CD8-positive, alpha-beta memory T cell (primary cell): Measurements from ENCODE around the gene RUBCN. TPM values are rescaled to one million over a fixed set of nuclear protein-coding genes. Genes with fewer than 3 reads are reported as not detected.

Experiments used
- CTCF ChIA-PET: fragments of 350-600 bp; sonication (Branson Sonifier 250); formaldehyde crosslinking; loops from one replicate; lab custom pipeline; 2021; ENCODE audit warnings: antibody characterized with exemption; lab: Charles Lee
- POLR2A ChIA-PET: fragments of 350-600 bp; sonication (Branson Sonifier 250); formaldehyde crosslinking; loops from one replicate; lab custom pipeline; 2021; ENCODE audit warnings: antibody characterized with exemption; lab: Charles Lee
- DNase-seq, 5 donors: peaks; one replicate each; pipeline versions ENCODE4 v3.0.0 to v3.0.0-alpha.2; 2020 to 2022; ENCODE audit warnings: mixed read lengths in 1 of 5
- H3K27ac ChIP-seq: one replicate; pipeline ENCODE4 v1.7.0; 2013; ENCODE audit warnings: low read depth, mild to moderate bottlenecking, low read length, moderate library complexity
- H3K27me3 ChIP-seq: 2 replicates; pipeline ENCODE4 v1.7.0; 2013; ENCODE audit warnings: low read length, mild to moderate bottlenecking; ENCODE audit not compliant: insufficient read depth, poor library complexity, severe bottlenecking
- H3K36me3 ChIP-seq: 2 replicates; pipeline ENCODE4 v1.7.0; 2013; ENCODE audit warnings: mild to moderate bottlenecking, low read length, moderate library complexity; ENCODE audit not compliant: insufficient read depth
- H3K4me1 ChIP-seq: 2 replicates; pipeline ENCODE4 v1.7.0; 2013; ENCODE audit warnings: mild to moderate bottlenecking, low read length, moderate library complexity; ENCODE audit not compliant: insufficient read depth
- H3K4me3 ChIP-seq: 2 replicates; pipeline ENCODE4 v1.7.0; 2013; ENCODE audit warnings: mild to moderate bottlenecking, low read length
- H3K9me3 ChIP-seq: 2 replicates; pipeline ENCODE4 v1.7.0; 2013; ENCODE audit warnings: mild to moderate bottlenecking, low read length
- H3K27ac Mint-ChIP-seq, 8 donors: one replicate each; pipeline ENCODE4 v1.8.0; 2020 to 2021; ENCODE audit warnings: mixed read lengths in 8 of 8, mild to moderate bottlenecking in 6 of 8, inconsistent platforms in 3 of 8, moderate library complexity in 3 of 8
- H3K27me3 Mint-ChIP-seq, 2 donors: one replicate each; pipeline ENCODE4 v1.8.0; 2020 to 2021; ENCODE audit warnings: mixed read lengths in 2 of 2, mild to moderate bottlenecking in 1 of 2, moderate library complexity in 1 of 2
- H3K36me3 Mint-ChIP-seq, 3 donors: one replicate each; pipeline ENCODE4 v1.8.0; 2020 to 2021; ENCODE audit warnings: mixed read lengths in 3 of 3, inconsistent platforms in 1 of 3, mild to moderate bottlenecking in 1 of 3
- H3K4me1 Mint-ChIP-seq, 3 donors: one replicate each; pipeline ENCODE4 v1.8.0; 2020 to 2021; ENCODE audit warnings: mixed read lengths in 3 of 3, inconsistent platforms in 1 of 3, mild to moderate bottlenecking in 1 of 3
- H3K4me3 Mint-ChIP-seq, 7 donors: one replicate each; pipeline ENCODE4 v1.8.0; 2020 to 2021; ENCODE audit warnings: mixed read lengths in 7 of 7, mild to moderate bottlenecking in 6 of 7, moderate library complexity in 4 of 7, inconsistent platforms in 2 of 7
- H3K9me3 Mint-ChIP-seq, 5 donors: one replicate each; pipeline ENCODE4 v1.8.0; 2020 to 2022; ENCODE audit warnings: mixed read lengths in 5 of 5, mild to moderate bottlenecking in 3 of 5, moderate library complexity in 2 of 5, inconsistent platforms in 1 of 5
- polyA plus RNA-seq: library from polyadenylated mRNA; unstranded; fragments of 300-500 nt; fragmentation: Illumina TruSeq; gene quantifications from one replicate; pipeline ENCODE4 v1.2.3, GENCODE V29; 2021
- total RNA-seq, 2 experiments: library from RNA; stranded (reverse); gene quantifications; one replicate each; pipeline ENCODE4 v1.2.3, GENCODE V29; 2021

The RUBCN gene
- total and polyA plus RNA-seq, 3 experiments from 2014 or later: 26.6 to 45.9 (median 43.2) TPM

GRCh38 chr3:197706658-197707057, 30.0 kb downstream of the RUBCN start:
- no peak for DNase-seq
- H3K27ac ChIP-seq: no peak overlapping the region
- peaks cover 12% of the 10 kb centered on the region for H3K36me3 ChIP-seq
- no peaks in the 10 kb centered on the region for H3K9me3 ChIP-seq
- ChIA-PET POLR2A (no interaction called here), CTCF (no interaction called here)
- no peaks in the 10 kb centered on the region for H3K27me3 ChIP-seq
- H3K4me3 ChIP-seq: no peak overlapping the region
- no peaks in the 10 kb centered on the region for H3K9me3 Mint-ChIP-seq
- peaks cover 0 to 2% of the 10 kb centered on the region in 2 donors for H3K27me3 Mint-ChIP-seq
- H3K27ac Mint-ChIP-seq: peak overlapping the region in 7 of 8 donors; percentile 76 to 92 (median 89)
- peak overlapping the region; percentile 49 to 91 (median 71) for H3K4me3 Mint-ChIP-seq
- H3K36me3 Mint-ChIP-seq: peaks cover 5 to 42% (median 19%) of the 10 kb centered on the region in 3 donors
- H3K4me1 Mint-ChIP-seq: peaks cover 5 to 10% (median 8%) of the 10 kb centered on the region in 3 donors
- no peaks in the 10 kb centered on the region for H3K4me1 ChIP-seq

GRCh38 chr3:197701841-197702240, 34.9 kb downstream of the RUBCN start:
- POLR2A ChIA-PET: no interaction called here
- H3K27me3 Mint-ChIP-seq: peaks cover 0 to 2% of the 10 kb centered on the region in 2 donors

GRCh38 chr3:197700095-197700494, 36.6 kb downstream of the RUBCN start:
- peaks cover 0 to 1% (median 0%) of the 10 kb centered on the region in 5 donors for H3K9me3 Mint-ChIP-seq
- Histone ChIP-seq H3K36me3 (peaks cover 41% of the 10 kb centered on the region), H3K4me3 (no peak overlapping the region), H3K9me3 (no peaks in the 10 kb centered on the region), H3K4me1 (no peaks in the 10 kb centered on the region), H3K27ac (no peak overlapping the region), H3K27me3 (no peaks in the 10 kb centered on the region)
- H3K27me3 Mint-ChIP-seq: peaks cover 0 to 2% of the 10 kb centered on the region in 2 donors
- no peak overlapping the region for H3K4me3 Mint-ChIP-seq
- peak overlapping the region in 2 of 8 donors; percentile 5 to 46 for H3K27ac Mint-ChIP-seq
- DNase-seq: no peak
- ChIA-PET CTCF (no interaction called here), POLR2A (no interaction called here)
- peaks cover 22 to 89% (median 55%) of the 10 kb centered on the region in 3 donors for H3K36me3 Mint-ChIP-seq
- peaks cover 0 to 7% (median 1%) of the 10 kb centered on the region in 3 donors for H3K4me1 Mint-ChIP-seq

More at GRCh38 chr3:197701841-197702240, 34.9 kb downstream of the RUBCN start:
- H3K27me3 ChIP-seq: no peaks in the 10 kb centered on the region
- CTCF ChIA-PET: no interaction called here
- DNase-seq: no peak
- H3K27ac Mint-ChIP-seq: peak overlapping the region in 2 of 8 donors; percentile 12 to 29
- peaks cover 36% of the 10 kb centered on the region for H3K36me3 ChIP-seq
- peaks cover 17 to 80% (median 48%) of the 10 kb centered on the region in 3 donors for H3K36me3 Mint-ChIP-seq
- peaks cover 0 to 1% (median 0%) of the 10 kb centered on the region in 5 donors for H3K9me3 Mint-ChIP-seq
- H3K9me3 ChIP-seq: no peaks in the 10 kb centered on the region
- no peaks in the 10 kb centered on the region for H3K4me1 ChIP-seq
- no peak overlapping the region for H3K4me3 ChIP-seq
- H3K4me3 Mint-ChIP-seq: no peak overlapping the region
- H3K4me1 Mint-ChIP-seq: peaks cover 3 to 6% (median 5%) of the 10 kb centered on the region in 3 donors
- no peak overlapping the region for H3K27ac ChIP-seq

GRCh38 chr3:197697355-197697754, 39.3 kb downstream of the RUBCN start:
- ChIA-PET POLR2A (no interaction called here), CTCF (no interaction called here)
- no peak overlapping the region for H3K4me3 ChIP-seq
- peaks cover 19 to 91% (median 47%) of the 10 kb centered on the region in 3 donors for H3K36me3 Mint-ChIP-seq
- H3K27ac ChIP-seq: no peak overlapping the region
- H3K9me3 Mint-ChIP-seq: peaks cover 0 to 1% (median 0%) of the 10 kb centered on the region in 5 donors
- no peak for DNase-seq
- H3K27me3 Mint-ChIP-seq: no peaks in the 10 kb centered on the region
- H3K4me1 Mint-ChIP-seq: peaks cover 0 to 7% (median 1%) of the 10 kb centered on the region in 3 donors
- no peaks in the 10 kb centered on the region for H3K27me3 ChIP-seq
- H3K4me3 Mint-ChIP-seq: no peak overlapping the region
- H3K9me3 ChIP-seq: no peaks in the 10 kb centered on the region
- H3K36me3 ChIP-seq: peaks cover 55% of the 10 kb centered on the region
- peak overlapping the region in 1 of 8 donors; percentile 81 for H3K27ac Mint-ChIP-seq
- H3K4me1 ChIP-seq: no peaks in the 10 kb centered on the region

- H3K36me3 ChIP-seq: peaks cover 40% of the 10 kb centered on the region
- peaks cover 0 to 1% (median 0%) of the 10 kb centered on the region in 5 donors for H3K9me3 Mint-ChIP-seq
- CTCF ChIA-PET: no interaction called here
- no peaks in the 10 kb centered on the region for H3K4me1 ChIP-seq
- H3K27me3 Mint-ChIP-seq: no peaks in the 10 kb centered on the region
- no peak overlapping the region for H3K4me3 ChIP-seq
- POLR2A ChIA-PET: no interaction called here
- H3K27ac ChIP-seq: no peak overlapping the region
- no peak for DNase-seq
- H3K4me3 Mint-ChIP-seq: no peak overlapping the region
- H3K36me3 Mint-ChIP-seq: peaks cover 20 to 89% (median 46%) of the 10 kb centered on the region in 3 donors
- peaks cover 0 to 7% (median 1%) of the 10 kb centered on the region in 3 donors for H3K4me1 Mint-ChIP-seq
- H3K27me3 ChIP-seq: no peaks in the 10 kb centered on the region
- peak overlapping the region in 4 of 8 donors; percentile 31 to 64 (median 48) for H3K27ac Mint-ChIP-seq
- H3K9me3 ChIP-seq: no peaks in the 10 kb centered on the region
Observed at GRCh38 chr3:197694251-197694650, 42.5 kb downstream of the RUBCN start.

GRCh38 chr3:197692641-197693040, 44.1 kb downstream of the RUBCN start:
- no peak overlapping the region for H3K4me3 ChIP-seq
- H3K36me3 Mint-ChIP-seq: peaks cover 16 to 88% (median 44%) of the 10 kb centered on the region in 3 donors
- H3K4me1 ChIP-seq: no peaks in the 10 kb centered on the region
- H3K27me3 Mint-ChIP-seq: no peaks in the 10 kb centered on the region
- H3K4me1 Mint-ChIP-seq: peaks cover 0 to 7% (median 1%) of the 10 kb centered on the region in 3 donors
- peaks cover 40% of the 10 kb centered on the region for H3K36me3 ChIP-seq
- H3K9me3 Mint-ChIP-seq: peaks cover 0 to 1% (median 0%) of the 10 kb centered on the region in 5 donors
- ChIA-PET POLR2A (no interaction called here), CTCF (no interaction called here)
- H3K27me3 ChIP-seq: no peaks in the 10 kb centered on the region
- no peak overlapping the region for H3K4me3 Mint-ChIP-seq
- no peak for DNase-seq
- peak overlapping the region in 3 of 8 donors; percentile 28 to 62 (median 31) for H3K27ac Mint-ChIP-seq
- no peak overlapping the region for H3K27ac ChIP-seq
- no peaks in the 10 kb centered on the region for H3K9me3 ChIP-seq

- Mint-ChIP-seq H3K9me3 (no peaks in the 10 kb centered on the region), H3K27ac (no peak overlapping the region), H3K4me3 (no peak overlapping the region), H3K27me3 (no peaks in the 10 kb centered on the region), H3K4me1 (no peaks in the 10 kb centered on the region), H3K36me3 (peaks cover 8 to 90% (median 31%) of the 10 kb centered on the region in 3 donors)
- H3K27ac ChIP-seq: no peak overlapping the region
- POLR2A ChIA-PET: no interaction called here
- no peaks in the 10 kb centered on the region for H3K9me3 ChIP-seq
- H3K27me3 ChIP-seq: no peaks in the 10 kb centered on the region
- no peaks in the 10 kb centered on the region for H3K4me1 ChIP-seq
- H3K36me3 ChIP-seq: peaks cover 35% of the 10 kb centered on the region
- CTCF ChIA-PET: interaction anchor here (1.4 kb wide), 1 partner anchor 92 kb away, joined by 3 read pairs; no protein-coding TSS in a partner anchor
- no peak overlapping the region for H3K4me3 ChIP-seq
- DNase-seq: no peak
Observed at GRCh38 chr3:197690754-197691153, 46.0 kb downstream of the RUBCN start.

GRCh38 chr3:197687570-197687969, 49.1 kb downstream of the RUBCN start:
- no peaks in the 10 kb centered on the region for H3K9me3 Mint-ChIP-seq
- no peak overlapping the region for H3K4me3 Mint-ChIP-seq
- H3K27me3 ChIP-seq: no peaks in the 10 kb centered on the region
- peaks cover 8 to 84% (median 27%) of the 10 kb centered on the region in 3 donors for H3K36me3 Mint-ChIP-seq
- H3K4me1 ChIP-seq: no peaks in the 10 kb centered on the region
- H3K27me3 Mint-ChIP-seq: no peaks in the 10 kb centered on the region
- peak overlapping the region in 1 of 8 donors; percentile 54 for H3K27ac Mint-ChIP-seq
- H3K27ac ChIP-seq: no peak overlapping the region
- DNase-seq: no peak
- ChIA-PET POLR2A (no interaction called here), CTCF (no interaction called here)
- no peaks in the 10 kb centered on the region for H3K4me1 Mint-ChIP-seq
- peaks cover 32% of the 10 kb centered on the region for H3K36me3 ChIP-seq
- H3K9me3 ChIP-seq: no peaks in the 10 kb centered on the region
- no peak overlapping the region for H3K4me3 ChIP-seq
